A549 (cell line): ENCODE data around the gene CPEB4. TPM values are rescaled to one million over a fixed set of nuclear protein-coding genes. Genes with fewer than 3 reads are reported as not detected.

ENCODE experiments used
- ATAC-seq, 2 experiments: fragments of 200-7000 bp in 1 of 2; fragments of >200 bp in 1 of 2; cut with Nextera tagmentation in 1 of 2; cut with Tn5 transposase in 1 of 2; 3 replicates each; pipeline versions ENCODE4 v1.8.0 to v1.9.1; 2018 to 2020; ENCODE audit warnings: mild to moderate bottlenecking in 1 of 2, moderate library complexity in 1 of 2
- CTCF ChIA-PET: fragments of 300-600 bp; sonication (Branson Sonifier 250); formaldehyde crosslinking; extraction: SDS; loops from one replicate; lab custom pipeline; 2021; ENCODE audit warnings: antibody characterized with exemption, inconsistent platforms; lab: Yijun Ruan, JAX
- POLR2A ChIA-PET: fragments of 350-600 bp; formaldehyde crosslinking; extraction: SDS; loops from one replicate; lab custom pipeline; 2021; ENCODE audit warnings: antibody characterized with exemption, inconsistent platforms; lab: Yijun Ruan, JAX
- DNase-seq, 2 experiments: peaks; one replicate each; pipeline versions ENCODE4 v3.0.0 to v3.0.0-alpha.2; 2011 to 2016; ENCODE audit warnings: low read depth in 1 of 2, low spot score in 1 of 2
- FAIRE-seq: peaks from 2 replicates; lab custom pipeline; 2011; peaks lifted over from hg19 to GRCh38; lab: Jason Lieb, UNC
- H3K27ac ChIP-seq, 2 experiments: fragments of >200 bp; sonication (Bioruptor Twin); formaldehyde crosslinking; 3 replicates each; pipeline ENCODE4 v1.5.1; 2016 to 2017
- H3K4me1 ChIP-seq: fragments of >200 bp; sonication (Bioruptor Twin); formaldehyde crosslinking; 3 replicates; pipeline ENCODE4 v1.6.1; 2016
- H3K4me2 ChIP-seq: fragments of >200 bp; sonication (Bioruptor Twin); formaldehyde crosslinking; 3 replicates; pipeline ENCODE4 v1.6.1; 2016
- H3K4me3 ChIP-seq: fragments of >200 bp; sonication (Bioruptor Twin); formaldehyde crosslinking; 3 replicates; pipeline ENCODE4 v1.5.1; 2016
- H3K9me3 ChIP-seq: fragments of >200 bp; sonication (Bioruptor Twin); formaldehyde crosslinking; 3 replicates; pipeline ENCODE4 v1.6.1; 2016
- CBX8 ChIP-seq: fragments of 200-600 bp; sonication (generic); IDR thresholded peaks from 2 replicates; pipeline ENCODE4 v1.6.1; 2016
- CEBPB ChIP-seq, 2 experiments: fragments of >200 bp in 1 of 2; sonication (Bioruptor Twin) in 1 of 2; formaldehyde crosslinking in 1 of 2; IDR thresholded peaks; 2 replicates each; pipeline ENCODE4 v1.6.1; 2012 to 2016
- CTCF ChIP-seq: fragments of >200 bp; sonication (Bioruptor Twin); formaldehyde crosslinking; IDR thresholded peaks from 3 replicates; pipeline ENCODE4 v1.5.1; 2016
- E2F6 ChIP-seq: IDR thresholded peaks from 2 replicates; pipeline ENCODE4 v1.6.1; 2012; ENCODE audit warnings: low read depth, borderline replicate concordance
- EHF ChIP-seq: fragments of 250-450 bp; sonication (Bioruptor Pico); IDR thresholded peaks from 2 replicates; pipeline ENCODE4 v1.5.0; 2020; ENCODE audit warnings: mild to moderate bottlenecking
- ESRRA ChIP-seq: fragments of 150-350 bp; IDR thresholded peaks from 2 replicates; pipeline ENCODE4 v1.6.1; 2014; ENCODE audit warnings: mild to moderate bottlenecking, low read length, borderline replicate concordance
- FOSL2 ChIP-seq, 2 experiments: fragments of 450-650 bp in 1 of 2; fragments of >200 bp in 1 of 2; sonication (Bioruptor Twin) in 1 of 2; formaldehyde crosslinking; IDR thresholded peaks; 2 replicates each; pipeline versions ENCODE4 v1.5.0 to v1.6.1; 2016 to 2020; ENCODE audit warnings: mild to moderate bottlenecking in 1 of 2, moderate library complexity in 1 of 2
- HDAC2 ChIP-seq: fragments of 200-600 bp; sonication (generic); IDR thresholded peaks from 2 replicates; pipeline ENCODE4 v1.6.1; 2016
- HOXB13 ChIP-seq: fragments of 250-450 bp; sonication (Bioruptor Pico); IDR thresholded peaks from 2 replicates; pipeline ENCODE4 v1.5.0; 2020; ENCODE audit warnings: low read depth, mild to moderate bottlenecking, moderate library complexity
- JUN ChIP-seq, 2 experiments: fragments of >200 bp; sonication (Bioruptor Twin); formaldehyde crosslinking; IDR thresholded peaks; 2 replicates in 1 of 2; 3 replicates in 1 of 2; pipeline ENCODE4 v1.6.1; 2016 to 2017
- JUNB ChIP-seq: fragments of >200 bp; sonication (Bioruptor Twin); formaldehyde crosslinking; IDR thresholded peaks from 2 replicates; pipeline ENCODE4 v1.6.1; 2016
- MAFK ChIP-seq: fragments of 450-650 bp; IDR thresholded peaks from 2 replicates; pipeline ENCODE4 v1.6.1; 2014; ENCODE audit not compliant: partially characterized antibody
- POLR2A ChIP-seq: IDR thresholded peaks from 2 replicates; pipeline ENCODE4 v1.6.1; 2012; ENCODE audit warnings: mild to moderate bottlenecking, low read length
- POLR2AphosphoS2 ChIP-seq: conservative IDR thresholded peaks from 2 replicates; pipeline ENCODE4 v1.6.1; 2012; ENCODE audit warnings: low read length, improper control_type of control experiment, inconsistent platforms
- RAD21 ChIP-seq, 2 experiments: fragments of >200 bp in 1 of 2; sonication (Bioruptor Twin) in 1 of 2; formaldehyde crosslinking in 1 of 2; IDR thresholded peaks in 1 of 2; conservative IDR thresholded peaks in 1 of 2; 2 replicates in 1 of 2; 3 replicates in 1 of 2; pipeline ENCODE4 v1.6.1; 2012 to 2018; ENCODE audit warnings: inconsistent platforms in 1 of 2
- RCOR1 ChIP-seq: fragments of 150-350 bp; IDR thresholded peaks from 2 replicates; pipeline ENCODE4 v1.6.1; 2014; ENCODE audit warnings: antibody characterized with exemption, low read length, low read depth
- RFX5 ChIP-seq: fragments of 450-650 bp; IDR thresholded peaks from 2 replicates; pipeline ENCODE4 v1.7.1; 2014; ENCODE audit warnings: antibody characterized with exemption, mild to moderate bottlenecking, moderate library complexity
- RNF2 ChIP-seq: fragments of 200-600 bp; sonication (generic); IDR thresholded peaks from 2 replicates; pipeline ENCODE4 v1.6.1; 2016; ENCODE audit warnings: low read depth, mild to moderate bottlenecking, antibody characterized with exemption, moderate library complexity, borderline replicate concordance
- SMC3 ChIP-seq: fragments of >200 bp; sonication (Bioruptor Twin); formaldehyde crosslinking; IDR thresholded peaks from 3 replicates; pipeline ENCODE4 v1.6.1; 2018; ENCODE audit warnings: inconsistent platforms
- ZC3H11A ChIP-seq: fragments of 450-650 bp; IDR thresholded peaks from 2 replicates; pipeline ENCODE4 v1.6.1; 2014; ENCODE audit warnings: antibody characterized with exemption, mild to moderate bottlenecking
- ZNF302 ChIP-seq: fragments of 250-450 bp; sonication (Bioruptor Pico); IDR thresholded peaks from 2 replicates; pipeline ENCODE4 v1.9.0; 2021; ENCODE audit warnings: inconsistent platforms, mild to moderate bottlenecking, moderate library complexity
- ZSCAN20 ChIP-seq: fragments of 250-450 bp; sonication (Bioruptor Pico); IDR thresholded peaks from 2 replicates; pipeline ENCODE4 v1.8.0; 2022; ENCODE audit warnings: mild to moderate bottlenecking, moderate library complexity
- WGBS: methylation state at CpG from one replicate; pipeline ENCODE4 v1.1.6; 2017; ENCODE audit errors: missing lambda C conversion rate; 5-methylcytosine and 5-hydroxymethylcytosine counted together
- polyA plus RNA-seq, 4 experiments: library from polyadenylated mRNA; depleted of rRNA in 3 of 4; stranded (reverse); fragments of >200 nt; fragmentation: RNase III in 1 of 4; extraction: RNeasy Plus Mini Kit Qiagen cat#74134 plus additional on column Dnase treatment in 1 of 4; gene quantifications; 2 replicates in 3 of 4; 3 replicates in 1 of 4; pipeline ENCODE4 v1.2.3, GENCODE V29; 2011 to 2017
- TF ChIP-seq, protein P1 (sequence below): IDR thresholded peaks from 2 replicates; pipeline ENCODE4 v1.6.1; 2012
- TF ChIP-seq, protein P2 (sequence below): fragments of 200-600 bp; sonication (generic); IDR thresholded peaks from 2 replicates; pipeline ENCODE4 v1.6.1; 2016; ENCODE audit warnings: antibody characterized with exemption, mild to moderate bottlenecking, moderate library complexity
- TF ChIP-seq, protein P3 (sequence below): fragments of 250-450 bp; sonication (Bioruptor Pico); IDR thresholded peaks from 2 replicates; pipeline ENCODE4 v1.5.0; 2020; ENCODE audit warnings: low read depth, mild to moderate bottlenecking, moderate library complexity

CPEB4 gene
- polyA plus RNA-seq, 2 of the 4 experiments (the other 2 are of a cell fraction), result 11.4 to 50.0 TPM

- H3K9me3 ChIP-seq, result no peaks in the 10 kb centered on the region
- ChIA-PET POLR2A (no interaction called here), CTCF (interaction anchor here (4.5 kb wide), 1 partner anchor 14 kb away, joined by 20 read pairs; no protein-coding TSS in a partner anchor)
- peak overlapping the region; percentile 31 to 66; a peak in 5 of 6 replicates for H3K27ac ChIP-seq
- WGBS, result 39% methylated on average over 2 of the region's 2 CpGs
- TF ChIP-seq RFX5 (no peak), JUN (IDR thresholded peaks at IDR 0.05) (no peak), CEBPB (IDR thresholded peaks at IDR 0.05) (peak; percentile 53 to 73; a peak in 2 of 4 replicates), MAFK (peak; percentile 57), FOSL2 (IDR thresholded peaks at IDR 0.05) (no peak), FOSL2 (CRISPR knock-in tag; IDR thresholded peaks at IDR 0.05) (no peak), RNF2 (no peak), RCOR1 (no peak), ZNF302 (CRISPR knock-in tag) (no peak)
- peak overlapping the region; percentile 87 for H3K4me2 ChIP-seq
- no peak overlapping the region for H3K4me3 ChIP-seq
- FAIRE-seq (no peak), DNase-seq (no peak), ATAC-seq (no peak)
- peaks cover 60% of the 10 kb centered on the region for H3K4me1 ChIP-seq
Observed at GRCh38 chr5:173940269-173940668, 52.1 kb downstream of the CPEB4 start.

GRCh38 chr5:173941102-173941501 is 53.0 kb downstream of the CPEB4 start:
- FAIRE-seq (no peak), DNase-seq (no peak), ATAC-seq (peak in 1 of 2 experiments; percentile 38; a peak in 3 of 6 replicates)
- CTCF ChIA-PET, result interaction anchor here (0.9 to 4.5 kb wide), 3 partner anchors 15 to 32 kb away, joined by 3 to 20 read pairs (median 14); no protein-coding TSS in a partner anchor
- peak overlapping the region; percentile 66 to 84 for H3K27ac ChIP-seq
- WGBS, result 9% methylated on average over 2 of the region's 2 CpGs
- peak overlapping the region; percentile 1; the same call in 2 of the 3 replicates for H3K4me3 ChIP-seq
- H3K4me1 ChIP-seq, result peaks cover 62% of the 10 kb centered on the region
- no peak for TF ChIP-seq HOXB13 (CRISPR knock-in tag)
- no peak for TF ChIP-seq RCOR1
- TF ChIP-seq CTCF, result no peak
- TF ChIP-seq ZSCAN20 (CRISPR knock-in tag), result no peak
- no peak for TF ChIP-seq RAD21 (conservative IDR thresholded peaks at IDR 0.05 in 1 of 2, IDR thresholded peaks at IDR 0.05 in 1 of 2)
- no peak for TF ChIP-seq ESRRA
- no peak for TF ChIP-seq CBX8
- no peak for TF ChIP-seq SMC3
- no peak for TF ChIP-seq POLR2A
- no peak for TF ChIP-seq POLR2AphosphoS2
- TF ChIP-seq E2F6, result no peak
- TF ChIP-seq, protein P1, sequence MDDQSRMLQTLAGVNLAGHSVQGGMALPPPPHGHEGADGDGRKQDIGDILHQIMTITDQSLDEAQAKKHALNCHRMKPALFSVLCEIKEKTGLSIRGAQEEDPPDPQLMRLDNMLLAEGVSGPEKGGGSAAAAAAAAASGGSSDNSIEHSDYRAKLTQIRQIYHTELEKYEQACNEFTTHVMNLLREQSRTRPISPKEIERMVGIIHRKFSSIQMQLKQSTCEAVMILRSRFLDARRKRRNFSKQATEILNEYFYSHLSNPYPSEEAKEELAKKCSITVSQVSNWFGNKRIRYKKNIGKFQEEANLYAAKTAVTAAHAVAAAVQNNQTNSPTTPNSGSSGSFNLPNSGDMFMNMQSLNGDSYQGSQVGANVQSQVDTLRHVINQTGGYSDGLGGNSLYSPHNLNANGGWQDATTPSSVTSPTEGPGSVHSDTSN, result no peak
- TF ChIP-seq ZC3H11A, result no peak
- TF ChIP-seq, protein P2, sequence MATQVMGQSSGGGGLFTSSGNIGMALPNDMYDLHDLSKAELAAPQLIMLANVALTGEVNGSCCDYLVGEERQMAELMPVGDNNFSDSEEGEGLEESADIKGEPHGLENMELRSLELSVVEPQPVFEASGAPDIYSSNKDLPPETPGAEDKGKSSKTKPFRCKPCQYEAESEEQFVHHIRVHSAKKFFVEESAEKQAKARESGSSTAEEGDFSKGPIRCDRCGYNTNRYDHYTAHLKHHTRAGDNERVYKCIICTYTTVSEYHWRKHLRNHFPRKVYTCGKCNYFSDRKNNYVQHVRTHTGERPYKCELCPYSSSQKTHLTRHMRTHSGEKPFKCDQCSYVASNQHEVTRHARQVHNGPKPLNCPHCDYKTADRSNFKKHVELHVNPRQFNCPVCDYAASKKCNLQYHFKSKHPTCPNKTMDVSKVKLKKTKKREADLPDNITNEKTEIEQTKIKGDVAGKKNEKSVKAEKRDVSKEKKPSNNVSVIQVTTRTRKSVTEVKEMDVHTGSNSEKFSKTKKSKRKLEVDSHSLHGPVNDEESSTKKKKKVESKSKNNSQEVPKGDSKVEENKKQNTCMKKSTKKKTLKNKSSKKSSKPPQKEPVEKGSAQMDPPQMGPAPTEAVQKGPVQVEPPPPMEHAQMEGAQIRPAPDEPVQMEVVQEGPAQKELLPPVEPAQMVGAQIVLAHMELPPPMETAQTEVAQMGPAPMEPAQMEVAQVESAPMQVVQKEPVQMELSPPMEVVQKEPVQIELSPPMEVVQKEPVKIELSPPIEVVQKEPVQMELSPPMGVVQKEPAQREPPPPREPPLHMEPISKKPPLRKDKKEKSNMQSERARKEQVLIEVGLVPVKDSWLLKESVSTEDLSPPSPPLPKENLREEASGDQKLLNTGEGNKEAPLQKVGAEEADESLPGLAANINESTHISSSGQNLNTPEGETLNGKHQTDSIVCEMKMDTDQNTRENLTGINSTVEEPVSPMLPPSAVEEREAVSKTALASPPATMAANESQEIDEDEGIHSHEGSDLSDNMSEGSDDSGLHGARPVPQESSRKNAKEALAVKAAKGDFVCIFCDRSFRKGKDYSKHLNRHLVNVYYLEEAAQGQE, result no peak
- no peak for TF ChIP-seq MAFK
- TF ChIP-seq, protein P3, sequence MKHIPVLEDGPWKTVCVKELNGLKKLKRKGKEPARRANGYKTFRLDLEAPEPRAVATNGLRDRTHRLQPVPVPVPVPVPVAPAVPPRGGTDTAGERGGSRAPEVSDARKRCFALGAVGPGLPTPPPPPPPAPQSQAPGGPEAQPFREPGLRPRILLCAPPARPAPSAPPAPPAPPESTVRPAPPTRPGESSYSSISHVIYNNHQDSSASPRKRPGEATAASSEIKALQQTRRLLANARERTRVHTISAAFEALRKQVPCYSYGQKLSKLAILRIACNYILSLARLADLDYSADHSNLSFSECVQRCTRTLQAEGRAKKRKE (CRISPR knock-in tag), result no peak
- TF ChIP-seq EHF (CRISPR knock-in tag), result no peak
- TF ChIP-seq HDAC2, result no peak
- no peak for TF ChIP-seq JUNB
- POLR2A ChIA-PET, result no interaction called here
- H3K4me2 ChIP-seq, result peak overlapping the region; percentile 87
- H3K9me3 ChIP-seq, result no peaks in the 10 kb centered on the region
